HG03558 (cell line): ENCODE results near the gene MR1.
A peak's percentile ranks its signal among the peaks of the same experiment; 100 is the strongest.

Source experiments
- ATAC-seq: cut with Tn5 transposase; IDR thresholded peaks from one replicate; pipeline ENCODE4 v1.9.1; 2021; ENCODE audit warnings: moderate number of reproducible peaks; ENCODE audit not compliant: unreplicated experiment; ENCODE audit errors: extremely low read depth

The MR1 gene

GRCh38 chr1:181089017-181089675 lies 55.4 kb downstream of the MR1 start:
- ATAC-seq = no peak

GRCh38 chr1:181089676-181090544 lies 56.1 kb downstream of the MR1 start:
- no peak for ATAC-seq

DNA sequence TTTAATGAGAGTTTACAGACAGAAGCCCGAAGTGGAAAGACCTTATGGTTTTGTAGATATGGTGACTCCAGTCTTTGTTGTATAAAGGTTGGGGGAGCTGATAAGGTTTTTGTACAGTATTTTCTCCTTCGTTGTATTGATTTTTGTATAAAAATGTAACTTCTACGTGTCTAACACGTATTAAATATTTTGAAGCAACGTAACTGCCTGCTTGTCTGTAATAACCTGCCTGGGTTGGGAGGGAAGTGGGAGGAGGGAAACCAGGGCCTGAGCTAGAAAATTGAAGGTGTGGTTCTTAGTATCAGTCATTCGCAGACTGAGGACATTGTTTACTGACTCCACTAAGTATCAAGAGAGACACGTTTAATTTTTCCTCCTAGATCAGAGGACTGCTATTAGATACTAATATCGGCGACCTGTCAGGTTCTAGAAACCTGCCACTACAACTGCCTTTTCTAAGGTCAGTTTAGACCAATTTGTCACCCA lies 56.9 kb downstream of the MR1 start:
- no peak for ATAC-seq

DNA sequence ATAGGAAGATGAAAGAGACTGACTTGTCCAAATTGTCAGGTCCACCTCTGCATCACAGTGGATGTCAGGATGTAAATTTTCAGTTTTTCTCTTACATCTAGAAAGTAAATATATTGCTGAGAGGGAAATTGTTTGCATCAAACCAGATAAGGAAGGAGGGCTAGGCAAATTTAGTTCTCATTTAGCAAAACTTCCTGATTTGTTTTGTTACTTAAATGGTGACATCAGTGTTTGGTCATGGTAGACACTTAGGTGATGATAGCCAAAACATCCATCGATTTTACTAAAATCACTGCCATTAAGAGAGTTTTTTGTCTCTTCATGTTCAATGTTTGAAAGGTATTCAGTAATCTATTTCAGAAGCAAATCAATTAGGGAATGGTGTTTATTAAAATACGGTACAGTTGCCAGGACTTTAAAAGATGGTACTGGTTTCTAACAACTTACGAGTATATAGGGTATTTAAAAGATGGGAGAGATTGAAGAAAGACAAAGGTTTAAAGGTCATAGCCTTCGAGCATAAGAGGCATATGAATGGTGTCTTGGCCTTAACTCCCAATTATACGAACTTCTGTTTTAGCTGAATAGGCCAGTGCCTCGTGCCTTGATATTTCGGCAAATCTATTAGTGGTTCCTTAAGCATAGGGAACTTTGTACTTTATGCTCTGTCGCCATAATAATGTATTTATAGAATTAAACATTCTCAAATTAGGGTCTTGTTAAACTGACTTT lies 57.7 kb downstream of the MR1 start:
- no peak for ATAC-seq

- ATAC-seq = no peak
Observed at GRCh38 chr1:181092056-181092455, 58.3 kb downstream of the MR1 start.

DNA sequence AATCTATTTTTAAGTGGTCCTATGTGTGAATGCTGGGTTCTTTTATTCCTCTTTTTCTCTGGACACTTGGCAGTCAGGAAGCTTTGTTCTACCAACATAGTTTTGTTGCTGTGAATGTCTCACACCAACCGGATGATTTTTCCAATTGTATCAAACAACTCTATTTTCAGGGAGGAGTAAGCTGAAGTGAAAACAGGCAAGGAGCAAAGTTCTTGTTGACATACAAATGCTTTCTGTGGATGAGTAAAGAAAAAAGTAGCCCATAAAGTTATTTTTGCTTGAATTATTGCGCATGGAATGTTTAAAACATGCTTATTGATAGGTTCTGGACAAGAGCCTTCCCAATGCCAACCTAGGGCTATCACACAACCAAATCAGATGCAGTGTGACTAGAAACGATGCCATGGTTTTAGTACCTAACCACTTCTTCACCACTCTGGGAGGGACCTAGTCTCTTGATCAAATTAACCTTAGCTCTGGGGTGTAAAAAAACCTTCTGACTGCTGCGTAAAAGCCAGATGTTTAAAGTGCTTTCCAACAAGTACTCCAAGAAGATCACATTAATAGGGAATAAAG lies 59.2 kb downstream of the MR1 start:
- no peak for ATAC-seq

GRCh38 chr1:181094416-181095212 lies 60.8 kb downstream of the MR1 start:
- ATAC-seq = no peak

GRCh38 chr1:181095260-181095659 lies 61.5 kb downstream of the MR1 start:
- no peak for ATAC-seq

DNA sequence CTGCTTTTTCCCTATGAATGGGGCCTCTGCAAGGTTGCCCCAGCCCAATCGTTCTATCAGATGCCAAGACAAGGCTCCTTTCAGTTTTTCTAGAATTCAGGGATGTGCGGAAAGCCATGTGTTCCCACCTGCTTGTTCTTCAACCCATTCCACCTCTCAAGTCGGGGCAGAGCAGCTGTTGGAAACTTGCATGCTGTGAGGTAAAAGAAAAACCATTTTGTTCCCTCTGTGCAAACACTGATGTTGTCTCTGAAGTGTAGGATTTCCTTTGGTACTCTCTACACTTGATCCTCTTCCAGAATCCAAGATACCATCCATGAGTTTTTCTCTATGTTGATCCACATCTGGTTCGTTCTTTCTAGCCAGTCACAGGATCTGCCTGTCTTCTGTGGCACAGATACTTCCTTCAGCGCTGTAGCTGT lies 62.0 kb downstream of the MR1 start:
- no peak for ATAC-seq

DNA sequence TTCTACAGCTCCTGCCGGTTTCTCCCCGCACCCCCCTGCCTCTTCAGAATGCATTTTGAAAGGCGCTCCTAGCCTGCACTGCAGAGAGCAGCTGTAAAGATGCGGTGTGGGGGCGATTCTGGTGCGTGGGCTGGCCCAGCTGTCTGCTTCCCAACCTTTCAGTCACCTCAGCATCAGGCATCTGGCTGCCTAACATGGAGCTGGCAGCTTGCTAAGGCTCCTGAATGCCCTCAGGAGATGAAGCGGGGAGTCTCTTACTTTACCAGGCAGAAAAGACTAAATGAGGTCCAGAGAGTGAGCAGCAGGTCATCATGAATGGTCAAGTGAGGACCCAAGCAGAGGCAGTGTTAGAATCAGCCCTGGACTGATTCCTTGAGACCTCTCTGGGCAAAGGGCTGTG lies 63.5 kb downstream of the MR1 start:
- ATAC-seq = no peak

DNA sequence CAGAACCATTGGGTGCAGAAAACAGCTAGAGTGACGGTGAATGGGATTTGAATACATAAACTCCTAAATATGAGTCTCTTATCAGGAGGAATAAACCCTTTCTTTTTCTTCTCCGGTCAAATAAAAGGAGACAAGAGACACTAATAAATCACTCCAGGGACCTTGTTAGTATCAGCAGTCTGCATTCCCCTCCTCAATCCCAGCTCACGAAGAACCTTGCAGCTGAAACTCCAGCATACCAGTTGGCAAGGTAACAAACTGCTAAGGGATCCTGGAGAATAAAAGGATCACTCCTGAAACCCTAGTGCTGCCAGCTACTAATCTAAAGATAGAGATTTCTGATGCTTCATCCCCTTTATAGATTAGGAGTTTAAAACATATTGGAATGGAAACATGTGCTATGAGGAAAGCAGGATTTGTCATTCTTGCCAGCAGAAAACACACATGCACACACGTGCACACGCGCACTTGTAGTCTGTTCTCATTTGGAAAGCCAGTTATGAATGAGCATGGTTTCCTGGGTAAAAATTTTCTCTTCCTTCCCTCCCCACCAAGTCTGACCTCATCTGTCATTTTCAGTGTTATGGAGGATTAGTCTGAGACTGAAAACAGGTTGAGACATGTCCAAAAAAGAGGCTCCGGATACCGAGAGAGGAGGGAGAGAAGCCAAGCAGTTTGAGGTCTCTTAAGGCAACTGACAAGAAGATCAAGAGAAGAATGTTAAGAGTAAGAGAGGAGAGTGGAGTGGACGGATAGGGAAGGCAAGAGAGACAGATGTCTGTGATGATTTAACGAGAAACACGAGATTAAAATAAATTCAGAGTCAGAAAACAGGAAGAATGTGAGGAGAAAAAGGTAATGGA lies 65.6 kb downstream of the MR1 start:
- peak; percentile 51 for ATAC-seq

- no peak for ATAC-seq
Observed at GRCh38 chr1:181100015-181100905, 66.5 kb downstream of the MR1 start.

GRCh38 chr1:181100934-181101333 lies 67.2 kb downstream of the MR1 start:
- ATAC-seq = no peak

GRCh38 chr1:181101581-181102226 lies 67.9 kb downstream of the MR1 start:
- no peak for ATAC-seq

- no peak for ATAC-seq
Observed at GRCh38 chr1:181102841-181103240, 69.1 kb downstream of the MR1 start.

- no peak for ATAC-seq
Observed at GRCh38 chr1:181103399-181103798, 69.6 kb downstream of the MR1 start.

DNA sequence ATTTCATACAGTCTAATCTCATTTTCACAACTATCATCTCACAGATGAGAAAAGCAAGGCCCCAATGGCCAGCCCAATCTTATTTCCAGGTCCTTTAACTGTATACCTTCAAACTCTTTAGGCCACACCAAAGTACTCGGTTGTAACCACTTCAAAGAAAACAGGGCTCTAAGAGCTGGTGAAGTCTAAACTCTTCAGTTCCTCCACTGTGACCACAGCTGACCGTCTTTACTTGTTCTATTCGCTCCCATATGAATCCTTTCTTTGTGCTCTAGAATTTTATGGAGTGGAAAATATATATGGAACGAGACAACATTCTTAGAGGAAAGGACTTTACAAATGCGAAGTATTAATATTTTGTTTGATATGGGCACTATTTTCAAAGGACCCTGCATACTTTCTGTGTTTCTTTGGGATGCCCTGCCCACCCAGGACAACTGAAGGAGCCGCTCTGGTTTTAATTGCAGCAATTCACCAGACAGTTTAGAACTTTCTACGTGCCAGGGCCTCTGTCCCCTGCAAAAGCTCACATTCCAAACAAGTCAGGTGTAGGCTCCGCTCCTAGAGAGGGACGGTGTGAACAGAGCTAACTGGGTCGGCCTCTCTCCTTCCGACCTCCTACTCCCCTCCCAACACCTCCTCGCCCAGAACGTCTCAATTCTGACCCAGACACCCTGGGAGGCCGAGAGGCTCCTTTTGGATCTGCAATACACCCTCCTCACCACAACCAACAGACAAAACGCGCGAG lies 70.4 kb downstream of the MR1 start:
- ATAC-seq = no peak
